Vagina (tissue), 2 donors: ENCODE measurements around the gene EVA1C.

ENCODE experiments used
- CTCF ChIP-seq, 3 experiments: fragments of 450-650 bp in 2 of 3; fragments of 200-600 bp in 1 of 3; sonication (generic) in 1 of 3; IDR thresholded peaks; one replicate each; pipeline ENCODE4 v1.5.1; 2017 to 2019; ENCODE audit warnings: antibody characterized with exemption in 3 of 3, mild to moderate bottlenecking in 2 of 3, moderate library complexity in 2 of 3
- POLR2A ChIP-seq, 2 donors: fragments of 450-650 bp; IDR thresholded peaks; one replicate each; pipeline ENCODE4 v1.6.1; 2017; ENCODE audit warnings: antibody characterized with exemption in 2 of 2, mild to moderate bottlenecking in 2 of 2, moderate library complexity in 2 of 2
- POLR2AphosphoS5 ChIP-seq, 2 donors: sonication (generic); formaldehyde crosslinking; IDR thresholded peaks; one replicate each; pipeline ENCODE4 v1.9.0; 2017; ENCODE audit warnings: antibody characterized with exemption in 2 of 2, mild to moderate bottlenecking in 2 of 2, low read depth in 1 of 2; ENCODE audit not compliant: insufficient read depth in 1 of 2

GRCh38 chr21:32406405-32406804 is 6.1 kb upstream of the EVA1C start:
- TF ChIP-seq CTCF (IDR thresholded peaks at IDR 0.05) (no peak), POLR2AphosphoS5 (IDR thresholded peaks at IDR 0.05; ENCODE audit: insufficient read depth in 1 of 2, low read depth in 1 of 2) (peak in 1 of 2 donors; percentile 38), POLR2A (IDR thresholded peaks at IDR 0.05) (no peak)
